Activated CD8-positive, alpha-beta memory T cell treated with anti-CD3 and anti-CD28 coated beads, Interleukin-2, amount 50 U/mL, for 24 hours (primary cell): ENCODE results near the gene HSD3B7.
"Not testable (repeated sequence)": the region's sequence is repeated elsewhere in the genome, so short reads cannot be mapped to it uniquely, and the experiment has no call there.

ENCODE experiments used
- DNase-seq: peaks from one replicate; pipeline ENCODE4 v3.0.0-alpha.2; 2020; ENCODE audit errors: extremely low read depth

The HSD3B7 gene

DNA sequence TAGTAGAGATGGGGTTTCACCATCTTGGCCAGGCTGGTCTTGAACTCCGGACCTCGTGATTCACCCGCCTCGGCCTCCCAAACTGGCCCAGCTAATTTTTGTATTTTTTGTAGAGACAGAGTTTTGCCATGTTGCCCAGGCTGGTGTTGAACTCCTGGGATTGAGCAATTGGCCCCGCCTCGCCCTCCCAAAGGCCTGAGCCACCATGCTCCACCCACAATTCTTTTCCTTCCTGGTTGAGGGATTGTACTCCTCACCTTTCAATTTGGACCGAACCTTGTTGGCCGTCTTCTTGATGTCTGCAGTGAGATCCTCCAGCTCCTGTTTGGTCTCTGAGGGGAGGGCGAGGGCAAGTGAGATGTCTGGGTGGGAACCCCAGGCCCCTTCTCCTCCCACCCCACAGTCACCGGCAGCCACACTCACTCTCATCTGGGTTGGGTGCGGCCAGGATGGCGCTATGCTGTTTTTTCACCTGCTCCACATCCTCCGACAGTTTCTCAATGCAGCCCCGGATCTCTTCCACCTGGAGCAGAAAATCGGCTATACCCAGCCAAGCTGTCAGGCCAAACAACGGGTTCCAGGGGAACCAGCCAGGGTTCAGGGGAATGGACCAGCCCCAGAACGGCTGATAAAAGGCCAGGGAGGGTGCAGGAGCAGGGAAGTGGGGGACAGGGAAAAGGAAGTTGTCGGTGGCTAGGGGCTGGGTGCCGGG lies 15.8 kb downstream of the HSD3B7 start:
- DNase-seq: no peak

DNA sequence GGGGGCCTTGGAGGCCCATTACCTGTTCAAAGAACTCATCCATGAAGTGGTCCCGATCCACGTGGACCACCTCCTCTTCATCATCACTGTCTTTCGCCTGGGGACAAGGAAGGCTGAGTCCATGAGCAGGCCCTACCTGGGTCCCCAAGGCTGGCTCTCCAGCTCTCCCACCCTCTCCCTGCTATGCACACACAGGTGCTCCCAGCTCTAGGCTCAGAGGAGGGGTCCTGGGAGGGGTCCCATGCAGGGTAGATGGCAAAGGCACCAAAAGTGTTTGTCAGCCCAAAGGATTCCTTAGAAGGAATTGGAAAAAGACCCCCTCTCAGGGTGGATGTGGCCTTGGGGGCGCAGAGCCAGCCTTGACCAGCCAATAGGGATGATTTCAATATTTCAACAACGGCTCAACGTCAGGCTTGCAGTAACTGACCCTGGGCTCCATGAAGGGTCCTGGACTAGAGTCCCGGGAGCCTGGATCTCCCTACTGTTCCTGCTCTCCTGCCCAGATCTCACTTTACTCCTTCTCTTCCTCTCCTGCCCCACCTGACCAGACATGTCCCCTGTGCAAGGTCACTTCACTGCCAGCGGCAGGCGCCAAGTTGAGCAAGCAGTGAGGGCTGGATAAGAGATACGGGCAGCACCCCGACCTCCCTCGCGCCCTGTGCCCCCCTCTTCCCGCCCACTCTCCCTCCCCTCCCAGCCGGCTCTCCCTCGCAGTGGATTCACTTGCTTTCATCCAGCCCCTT lies 16.7 kb downstream of the HSD3B7 start:
- DNase-seq: no peak

DNA sequence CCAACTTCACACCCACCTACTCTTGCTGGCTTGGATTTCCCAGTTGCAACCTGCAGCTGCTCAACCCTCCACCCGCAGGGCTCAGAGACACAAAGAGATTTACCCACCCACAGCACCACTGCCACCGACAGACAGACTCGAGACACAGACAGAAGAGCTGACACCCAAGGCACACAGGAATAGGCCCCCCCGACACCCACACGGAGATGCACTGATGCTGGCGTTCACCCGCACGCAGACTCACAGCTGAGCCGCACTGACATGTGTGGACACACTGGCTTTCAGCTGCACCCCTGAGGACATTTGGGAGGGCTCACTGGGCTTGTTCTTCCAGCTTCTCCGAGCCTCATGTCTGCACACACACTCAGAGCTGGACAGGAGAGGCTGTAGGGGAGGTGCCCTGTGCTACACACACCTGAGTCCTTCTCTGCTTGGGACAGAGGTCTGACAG lies 17.3 kb downstream of the HSD3B7 start:
- DNase-seq: no peak

DNA sequence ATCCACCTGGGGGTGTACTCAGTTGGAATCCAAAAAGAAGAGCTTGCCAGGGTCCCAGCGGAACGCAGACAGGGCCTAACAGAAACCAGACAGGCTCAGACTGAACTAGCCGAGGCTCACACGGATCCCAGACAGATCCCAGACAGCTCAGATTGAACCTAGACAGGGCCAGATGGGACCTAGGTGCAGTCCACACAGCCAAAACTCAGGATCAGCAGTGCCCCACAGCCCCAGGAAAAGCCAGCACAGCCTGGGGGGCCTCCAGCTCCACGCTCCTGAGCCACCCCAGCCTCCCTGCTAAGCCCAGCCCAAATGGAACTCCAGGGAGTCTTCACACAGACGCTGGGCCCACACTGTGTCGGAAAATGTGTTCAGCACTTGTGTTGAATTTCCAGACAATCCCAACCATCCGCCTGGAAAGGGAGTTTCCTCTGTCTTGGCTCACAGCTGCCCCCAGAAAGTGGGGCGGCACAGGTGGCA lies 17.9 kb downstream of the HSD3B7 start:
- DNase-seq: no peak

DNA sequence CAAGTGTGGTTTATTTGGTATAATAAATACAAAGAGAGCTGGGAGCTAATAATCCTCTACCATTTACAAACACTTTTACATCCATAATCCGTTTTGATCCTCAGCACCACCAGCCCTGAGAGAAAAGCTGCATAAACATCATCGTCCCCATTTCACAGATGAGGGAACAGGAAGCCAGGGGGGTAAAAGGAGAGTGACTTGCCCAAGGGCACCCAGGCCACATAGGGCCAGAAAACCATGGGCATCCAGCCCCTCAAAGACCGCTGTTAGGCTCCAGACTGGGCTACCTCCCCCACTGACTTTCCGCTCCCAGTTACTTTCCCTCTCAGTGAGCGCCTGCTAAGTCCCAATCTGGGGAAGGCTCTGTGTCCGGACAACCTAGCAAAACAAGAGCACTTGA lies 18.7 kb downstream of the HSD3B7 start:
- no peak for DNase-seq

DNA sequence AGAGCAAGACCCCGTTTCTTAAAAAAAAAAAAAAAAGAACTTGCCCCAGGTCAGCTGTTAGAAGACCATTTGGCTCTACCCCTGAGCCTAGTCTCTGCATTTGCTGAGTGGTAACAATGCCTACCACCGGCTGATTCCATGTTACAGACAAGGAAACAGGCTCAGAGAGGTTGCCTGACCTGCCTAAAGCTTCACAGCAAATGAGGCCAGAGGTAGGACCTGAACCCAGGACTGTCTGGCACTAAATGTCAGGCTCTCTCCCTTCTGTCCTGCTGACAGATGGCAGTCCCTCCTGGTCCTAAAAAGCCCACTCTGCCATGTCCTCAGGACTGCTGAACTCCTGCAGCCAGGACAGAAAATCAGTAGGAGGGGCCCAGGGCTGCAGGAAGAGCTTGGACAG lies 19.7 kb downstream of the HSD3B7 start:
- no peak for DNase-seq

DNA sequence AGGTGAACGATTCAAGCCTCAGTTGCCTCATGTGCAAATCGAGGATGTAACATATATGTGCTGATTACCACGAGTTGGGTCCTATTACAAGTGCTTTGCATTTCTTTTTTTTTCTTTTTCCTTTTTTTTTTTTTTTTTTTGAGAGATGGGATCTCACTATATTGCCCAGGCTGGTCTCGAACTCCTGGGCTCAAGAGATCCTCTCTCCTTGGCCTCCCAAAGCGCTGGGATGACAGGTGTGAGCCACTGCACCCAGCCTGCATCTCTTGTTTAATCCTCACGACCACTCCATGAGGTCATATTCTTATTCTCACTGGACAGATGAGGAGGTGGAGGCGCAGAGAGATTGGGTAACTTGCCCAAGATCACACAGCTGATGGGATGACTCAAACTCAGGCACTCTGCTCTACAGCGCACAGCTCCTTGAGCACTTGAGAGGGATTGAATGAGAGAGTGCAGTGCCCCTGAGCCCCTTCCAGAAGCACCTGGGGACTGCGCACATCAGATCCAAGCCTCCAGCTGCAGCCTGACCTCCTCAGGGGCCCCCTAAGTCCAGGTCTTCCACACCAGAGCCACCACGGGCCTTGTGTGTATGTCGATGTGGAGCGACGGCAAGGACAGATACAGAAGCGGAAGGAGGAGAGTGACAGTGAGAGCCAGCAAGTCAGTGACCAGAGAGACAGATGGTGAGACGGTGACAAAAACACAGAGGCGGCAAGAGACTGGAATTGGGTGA lies 20.5 kb downstream of the HSD3B7 start:
- no peak for DNase-seq

DNA sequence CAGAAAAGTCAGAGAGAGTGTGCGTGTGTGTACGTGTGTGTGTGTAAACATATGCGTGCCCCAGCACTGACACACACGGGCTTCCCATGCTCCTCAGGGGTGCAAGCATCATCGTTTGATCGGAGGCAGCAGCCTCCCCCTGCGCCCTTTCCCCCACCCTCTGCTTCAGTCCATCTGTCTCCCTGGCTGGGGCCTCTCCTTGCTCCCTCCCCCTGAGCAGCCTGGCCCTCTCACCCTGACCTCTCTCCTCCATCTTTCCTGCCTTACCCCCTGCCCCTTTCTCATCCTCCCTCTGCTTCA lies 21.0 kb downstream of the HSD3B7 start:
- DNase-seq: no peak

DNA sequence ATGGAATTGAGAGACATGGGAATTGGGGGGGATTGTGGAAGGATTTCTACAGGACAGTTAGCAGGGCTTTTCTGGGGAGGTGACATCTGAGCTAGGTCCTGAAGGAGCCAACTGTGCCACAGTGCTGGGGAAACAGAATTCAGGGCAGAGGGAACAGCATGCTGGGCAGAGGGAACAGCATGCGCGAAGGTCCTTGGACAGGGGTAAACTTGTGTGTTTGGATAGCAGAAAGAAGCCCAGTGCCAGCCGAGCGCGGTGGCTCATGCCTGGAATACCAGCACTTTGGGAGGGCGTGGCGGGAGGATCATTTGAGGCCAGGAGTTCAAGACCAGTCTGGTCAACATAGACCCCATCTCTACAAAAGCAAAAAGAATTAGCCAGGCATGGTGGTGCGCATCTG lies 21.6 kb downstream of the HSD3B7 start:
- DNase-seq: no peak

DNA sequence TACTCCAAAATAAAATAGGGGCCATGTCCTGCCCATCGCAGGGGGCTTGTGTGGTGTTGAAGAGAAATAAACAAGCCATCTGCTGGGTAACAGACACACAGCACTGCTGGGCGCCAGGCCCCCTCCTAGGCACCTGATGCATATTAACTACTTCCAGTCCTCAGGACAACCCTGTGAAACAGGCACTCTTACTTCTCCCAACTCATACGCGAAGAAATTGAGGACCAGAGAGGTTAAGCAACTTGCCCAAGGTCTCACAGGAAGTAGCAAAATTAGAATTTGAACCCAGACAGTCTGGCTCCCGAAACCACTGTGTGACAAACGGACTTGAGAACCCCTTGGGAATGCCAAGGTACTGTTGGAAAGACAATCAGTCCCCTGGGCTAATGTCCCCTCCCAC lies 22.7 kb downstream of the HSD3B7 start:
- DNase-seq: no peak

DNA sequence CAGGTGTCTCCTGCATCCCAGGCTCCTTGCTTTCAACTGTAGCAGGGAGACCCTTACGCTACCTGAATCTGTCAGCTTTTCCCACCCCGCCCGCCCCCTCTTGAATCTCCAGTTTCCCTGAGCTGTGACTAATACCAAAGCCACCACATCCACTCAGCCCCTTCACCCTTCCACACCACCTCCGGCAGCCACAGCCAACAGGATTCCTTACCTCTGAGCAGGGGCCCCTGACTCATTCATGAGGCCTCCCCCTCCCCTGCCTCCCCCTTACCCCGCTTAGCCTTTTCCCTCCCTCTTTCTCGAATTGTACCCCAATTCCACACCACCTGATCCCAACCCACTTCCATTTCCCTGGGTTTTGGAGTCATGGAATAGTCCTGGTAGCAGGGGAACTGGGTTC lies 23.1 kb downstream of the HSD3B7 start:
- DNase-seq: no peak

DNA sequence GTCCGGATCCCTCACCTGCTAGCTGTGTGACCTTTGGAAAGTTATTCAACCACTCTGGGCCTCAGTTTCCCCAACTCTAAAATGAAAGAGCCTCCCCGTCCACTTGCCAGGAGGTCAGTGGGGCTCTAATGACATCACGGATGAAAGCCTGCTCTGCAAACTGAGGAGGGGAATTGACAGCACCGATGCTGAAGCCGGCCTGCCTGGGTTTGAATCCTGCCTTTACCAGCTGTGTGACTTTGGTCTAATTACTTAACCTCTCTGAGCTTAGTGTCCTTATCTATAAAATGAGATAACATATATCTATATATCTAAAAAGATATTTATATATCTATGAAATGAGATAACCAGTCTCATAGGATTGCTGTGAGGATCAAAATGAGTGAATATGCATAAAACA lies 23.5 kb downstream of the HSD3B7 start:
- no peak for DNase-seq

DNA sequence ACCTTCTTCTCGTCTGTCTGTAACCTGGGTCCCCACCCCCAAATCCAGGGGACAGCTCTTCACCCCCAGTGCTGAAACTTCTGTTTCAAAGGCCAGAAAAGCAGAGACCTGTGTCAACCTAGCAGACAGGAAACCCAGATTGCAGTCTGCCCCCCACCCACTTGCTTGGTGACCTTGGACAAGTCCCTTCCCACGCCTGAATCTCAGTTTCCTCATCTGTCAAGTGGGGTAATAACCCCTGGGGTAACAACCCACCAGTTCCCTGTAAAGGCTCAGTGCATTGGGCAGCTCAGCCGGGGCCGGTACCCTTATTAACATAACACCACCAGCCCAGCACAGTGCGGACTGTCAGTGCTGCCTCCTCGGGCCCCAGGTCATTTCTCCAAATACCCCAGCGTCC lies 24.1 kb downstream of the HSD3B7 start:
- DNase-seq: no peak

DNA sequence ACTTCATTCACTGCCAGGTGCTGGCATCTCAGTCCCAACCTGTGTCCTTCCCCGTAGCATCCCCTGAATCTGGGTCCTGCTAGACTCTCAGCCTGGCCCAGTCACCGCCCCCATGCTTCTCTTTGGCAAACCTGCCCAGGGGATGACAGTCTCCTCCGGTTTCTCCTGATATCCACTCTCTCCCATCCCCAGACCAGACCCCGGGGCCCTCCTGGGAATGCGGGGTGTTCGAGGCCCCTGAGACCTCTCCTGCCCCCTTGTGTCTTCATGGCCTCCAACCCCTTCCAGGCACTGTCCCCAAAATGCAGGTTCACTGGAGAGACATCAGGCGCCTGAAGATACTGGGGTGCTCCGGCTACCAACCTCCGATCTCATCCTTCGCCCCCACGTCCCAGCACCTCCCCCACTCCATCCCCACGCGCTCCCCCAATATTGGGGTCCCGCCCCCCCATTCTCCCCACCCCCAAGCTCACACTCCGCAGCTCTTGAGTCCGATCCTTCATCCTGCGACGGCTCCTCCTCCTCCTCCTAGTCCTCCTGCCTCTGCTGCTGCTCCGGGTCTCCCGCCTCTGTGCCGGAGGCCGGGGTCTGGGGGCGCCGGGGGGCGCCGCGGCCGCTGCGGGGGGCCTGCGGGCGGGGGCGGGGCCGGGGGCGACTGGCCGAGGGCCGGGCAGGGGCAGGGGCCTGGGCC lies 25.0 kb downstream of the HSD3B7 start:
- no peak for DNase-seq

DNA sequence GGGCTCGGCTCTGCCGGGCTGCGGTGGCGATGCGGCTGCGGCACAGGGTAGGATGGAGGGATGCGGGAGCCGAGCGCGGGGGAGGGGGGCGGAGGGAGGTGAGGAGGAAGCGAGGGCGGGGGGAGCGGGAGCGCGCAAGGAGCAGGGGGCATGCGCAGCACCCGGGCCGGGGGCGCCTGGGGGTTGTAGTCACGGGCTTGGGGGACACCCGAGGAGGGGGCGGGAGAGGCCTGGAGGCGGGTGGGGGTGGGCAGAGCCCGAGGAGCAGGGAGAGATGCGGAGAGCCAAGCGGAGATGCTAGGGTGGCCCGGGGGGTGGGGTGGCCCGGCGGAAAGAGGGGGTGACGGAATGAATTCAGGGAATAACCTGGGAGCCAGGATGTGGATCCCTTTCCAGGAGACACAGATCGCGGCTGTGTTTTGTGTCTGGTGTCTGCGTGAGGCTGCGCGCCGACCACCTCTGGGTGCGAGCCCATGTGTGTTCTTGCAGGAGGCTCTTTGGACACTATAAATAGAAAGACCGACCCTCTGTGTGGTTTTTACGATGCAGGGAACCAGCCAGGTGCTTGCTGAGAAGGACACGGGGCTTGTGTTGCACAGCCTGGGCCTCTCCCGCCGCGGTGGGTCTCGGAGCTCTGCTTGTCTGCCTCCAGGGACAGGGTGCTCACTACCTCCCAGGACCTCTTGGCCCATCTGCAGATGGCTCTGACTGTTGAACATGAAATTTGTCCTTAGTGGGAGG lies 25.7 kb downstream of the HSD3B7 start, which contains the start of gene STX1B:
Gene STX1B (minus strand): TSS at position 54 of the 741 bp plus-strand sequence. CDS start 242 bp downstream, outside the sequence.
- DNase-seq: no peak

DNA sequence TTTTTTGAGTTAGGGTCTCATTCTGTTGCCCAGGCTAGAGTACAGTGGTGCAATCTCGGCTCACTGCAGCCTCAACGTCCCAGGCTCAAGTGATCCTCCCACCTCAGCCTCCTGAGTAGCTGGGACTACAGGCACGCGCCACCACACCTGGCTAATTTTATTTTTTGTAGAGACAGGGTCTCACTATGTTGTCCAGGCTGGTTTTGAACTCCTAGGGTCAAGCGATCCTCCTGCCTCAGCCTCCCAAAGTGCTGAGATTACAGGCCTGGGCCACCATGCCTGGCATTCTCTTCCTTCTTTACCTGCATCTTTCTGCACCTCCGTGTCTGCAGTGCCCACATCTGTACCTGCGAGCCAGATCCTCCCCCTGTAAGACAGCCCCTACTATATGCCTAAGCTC lies 26.8 kb downstream of the HSD3B7 start:
- DNase-seq: not testable (repeated sequence)

DNA sequence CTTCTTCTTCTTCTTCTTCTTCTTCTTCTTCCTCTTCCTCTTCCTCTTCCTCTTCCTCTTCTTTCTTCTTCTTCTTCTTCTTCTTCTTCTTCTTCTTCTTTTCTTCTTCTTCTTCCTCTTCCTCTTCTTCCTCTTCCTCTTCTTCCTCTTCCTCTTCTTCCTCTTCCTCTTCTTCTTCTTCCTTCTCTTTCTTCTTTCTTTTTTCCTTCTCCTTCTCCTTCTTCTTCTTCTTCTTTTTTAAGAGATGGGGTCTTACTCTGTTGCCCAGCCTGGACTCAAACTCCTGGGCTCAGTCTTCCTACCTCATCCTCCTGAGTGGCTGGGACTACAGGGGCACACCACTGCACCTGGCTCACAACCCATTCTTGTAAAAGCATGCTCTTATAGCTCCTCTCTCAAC lies 28.3 kb downstream of the HSD3B7 start:
- DNase-seq: not testable (repeated sequence)

DNA sequence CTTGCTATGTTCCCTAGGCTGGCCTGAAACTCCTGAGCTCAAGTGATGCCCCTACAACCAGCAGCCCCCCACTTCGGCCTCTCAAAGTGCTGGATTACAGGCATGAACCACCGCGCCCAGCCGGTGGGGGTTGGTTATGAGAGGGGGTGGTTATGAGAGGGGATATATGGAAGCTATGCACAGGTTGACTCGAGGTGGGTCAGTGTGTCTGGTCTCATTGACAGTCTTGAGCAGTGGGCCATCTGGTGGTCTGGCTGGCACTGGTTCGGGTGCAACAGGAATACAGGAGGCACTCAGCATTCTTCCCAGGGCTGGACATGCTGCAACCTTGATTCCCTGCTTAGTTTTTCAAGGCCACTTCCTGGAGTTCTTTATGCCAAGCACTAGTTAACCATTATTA lies 31.0 kb downstream of the HSD3B7 start:
- DNase-seq: no peak

DNA sequence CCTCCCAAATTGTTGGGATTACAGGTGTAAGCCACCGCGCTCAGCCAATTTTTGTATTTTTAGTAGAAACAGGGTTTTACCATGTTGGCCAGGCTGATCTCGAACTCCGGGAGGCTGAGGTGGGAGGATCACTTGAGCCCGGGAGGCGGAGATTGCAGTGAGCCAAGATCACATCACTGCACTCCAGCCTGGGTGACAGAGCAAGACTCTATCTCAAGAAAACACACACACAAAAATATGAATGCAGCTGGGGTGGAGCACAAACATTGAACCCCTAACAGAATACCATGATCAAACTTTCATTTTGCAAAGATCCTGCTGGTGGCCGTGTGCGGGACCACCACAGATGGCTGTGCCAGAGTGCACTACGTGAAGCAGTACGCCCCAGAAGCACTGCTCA lies 32.7 kb downstream of the HSD3B7 start:
- DNase-seq: not testable (repeated sequence)

DNA sequence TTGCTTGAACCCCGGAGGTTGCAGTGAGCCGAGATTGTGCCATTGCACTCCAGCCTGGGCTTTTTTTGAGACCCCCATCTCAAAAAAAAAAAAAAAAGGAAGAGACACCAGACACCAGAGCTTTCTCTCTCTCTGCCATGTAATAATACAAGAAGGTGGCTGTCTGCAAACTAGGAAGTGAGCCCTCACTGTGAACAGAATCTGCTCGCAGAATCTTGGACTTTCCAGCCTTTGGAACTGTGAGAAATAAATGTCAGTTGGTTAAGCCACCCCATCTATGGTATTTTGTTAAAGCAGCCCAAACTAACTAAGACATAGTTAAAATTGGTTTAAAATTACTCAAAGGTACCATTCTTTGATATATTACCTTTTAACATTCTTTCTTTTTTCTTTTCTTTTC lies 35.5 kb downstream of the HSD3B7 start:
- no peak for DNase-seq

DNA sequence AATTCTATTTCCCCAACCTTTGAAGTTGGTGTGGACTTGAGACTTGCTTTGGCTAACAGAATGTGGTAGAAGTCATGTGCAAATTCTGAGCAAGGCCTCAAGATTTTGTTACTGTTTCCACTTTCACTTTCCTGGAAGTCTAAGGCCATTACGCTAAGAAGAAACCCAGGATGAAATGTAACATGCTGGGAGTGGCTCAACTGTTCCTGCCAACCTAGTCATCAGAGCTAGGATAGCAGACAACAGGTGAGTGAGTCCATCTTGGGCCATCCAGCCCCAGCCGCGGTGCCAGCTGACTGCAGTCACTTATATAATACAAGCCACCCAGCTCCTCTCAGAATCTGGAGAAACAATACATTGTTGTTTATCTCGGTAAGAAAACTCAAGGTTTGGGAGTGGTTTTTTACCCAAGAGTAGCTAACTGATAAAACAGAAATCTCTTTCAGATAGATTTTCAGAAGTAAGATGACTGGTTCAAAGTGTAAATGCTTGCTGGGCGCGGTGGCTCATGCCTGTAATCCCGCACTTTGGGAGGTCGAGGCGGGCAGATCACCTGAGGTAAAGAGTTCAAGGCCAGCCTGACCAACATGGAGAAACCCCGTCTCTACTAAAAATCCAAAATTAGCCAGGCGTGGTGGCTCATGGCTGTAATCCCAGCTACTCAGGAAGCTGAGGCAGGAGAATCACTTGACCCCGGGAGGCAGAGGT lies 37.7 kb downstream of the HSD3B7 start:
- DNase-seq: no peak
